ENCODE results near the gene PTPRE. TPM values are rescaled to one million over a fixed set of nuclear protein-coding genes. Genes with fewer than 3 reads are reported as not detected.

The PTPRE gene
- total and polyA plus RNA-seq, 2 donors, result 5.7 to 15.9 TPM

DNA sequence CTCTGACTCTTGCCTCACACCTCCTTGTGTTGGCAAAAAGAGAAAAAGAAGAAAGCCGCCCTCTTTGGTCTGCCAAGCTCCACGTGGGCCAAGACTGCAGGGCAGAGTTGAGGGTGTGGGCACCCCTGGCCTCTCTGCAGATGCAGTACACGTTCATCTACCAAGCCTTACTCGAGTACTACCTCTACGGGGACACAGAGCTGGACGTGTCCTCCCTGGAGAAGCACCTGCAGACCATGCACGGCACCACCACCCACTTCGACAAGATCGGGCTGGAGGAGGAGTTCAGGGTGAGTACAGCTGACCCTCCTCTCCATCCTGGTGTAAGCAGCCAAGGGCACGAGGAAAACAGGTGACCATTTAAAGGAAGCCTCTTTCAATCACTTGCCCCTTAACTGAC lies 163.3 kb downstream of the PTPRE start:
- no peak for DNase-seq (ENCODE audit: extremely low spot score)
- H3K27ac ChIP-seq (ENCODE audit: low read depth), result no peak overlapping the region
- H3K4me1 ChIP-seq (ENCODE audit: insufficient read depth), result no peaks in the 10 kb centered on the region
- WGBS, result 90% methylated on average over 10 of the region's 10 CpGs
- no peak overlapping the region for H3K4me3 ChIP-seq (ENCODE audit: low read depth, low read length)
- peaks cover 3% of the 10 kb centered on the region for H3K36me3 ChIP-seq (ENCODE audit: insufficient read depth)

GRCh38 chr10:128070721-128071416 lies 164.0 kb downstream of the PTPRE start:
- no peak for DNase-seq (ENCODE audit: extremely low spot score)
- H3K27ac ChIP-seq (ENCODE audit: low read depth), result no peak overlapping the region
- peaks cover 3% of the 10 kb centered on the region for H3K36me3 ChIP-seq (ENCODE audit: insufficient read depth)
- no peak overlapping the region for H3K4me3 ChIP-seq (ENCODE audit: low read depth, low read length)
- no peaks in the 10 kb centered on the region for H3K4me1 ChIP-seq (ENCODE audit: insufficient read depth)
- WGBS, result 80% methylated on average over 17 of the region's 17 CpGs

GRCh38 chr10:128071417-128071782 lies 164.5 kb downstream of the PTPRE start:
- H3K27ac ChIP-seq (ENCODE audit: low read depth), result no peak overlapping the region
- 54% methylated on average over 9 of the region's 9 CpGs for WGBS
- H3K36me3 ChIP-seq (ENCODE audit: insufficient read depth), result peaks cover 3% of the 10 kb centered on the region
- no peak overlapping the region for H3K4me3 ChIP-seq (ENCODE audit: low read depth, low read length)
- DNase-seq (ENCODE audit: extremely low spot score), result no peak
- no peaks in the 10 kb centered on the region for H3K4me1 ChIP-seq (ENCODE audit: insufficient read depth)

DNA sequence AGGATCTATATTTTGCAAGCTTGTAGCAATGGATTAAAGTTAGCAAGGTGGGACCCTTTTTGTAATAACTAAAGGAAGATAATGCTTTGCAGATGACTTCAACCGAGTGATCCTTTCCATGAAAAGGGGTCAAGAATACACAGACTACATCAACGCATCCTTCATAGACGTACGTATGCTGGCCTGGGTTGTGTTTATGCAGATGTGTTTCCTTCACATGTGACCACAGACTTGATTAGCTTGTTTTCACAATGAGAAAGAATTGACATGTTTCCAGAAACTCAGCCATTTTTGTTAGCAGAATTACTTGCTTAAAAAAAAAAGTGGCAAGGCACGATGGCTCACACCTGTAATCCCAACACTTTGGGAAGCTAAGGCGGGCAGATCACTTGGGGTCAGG lies 165.1 kb downstream of the PTPRE start:
- Histone ChIP-seq H3K4me1 (ENCODE audit: insufficient read depth) (no peaks in the 10 kb centered on the region), H3K4me3 (ENCODE audit: low read depth, low read length) (no peak overlapping the region), H3K27ac (ENCODE audit: low read depth) (no peak overlapping the region), H3K36me3 (ENCODE audit: insufficient read depth) (no peaks in the 10 kb centered on the region)
- WGBS, result 63% methylated on average over 6 of the region's 6 CpGs
- DNase-seq (ENCODE audit: extremely low spot score), result no peak

DNA sequence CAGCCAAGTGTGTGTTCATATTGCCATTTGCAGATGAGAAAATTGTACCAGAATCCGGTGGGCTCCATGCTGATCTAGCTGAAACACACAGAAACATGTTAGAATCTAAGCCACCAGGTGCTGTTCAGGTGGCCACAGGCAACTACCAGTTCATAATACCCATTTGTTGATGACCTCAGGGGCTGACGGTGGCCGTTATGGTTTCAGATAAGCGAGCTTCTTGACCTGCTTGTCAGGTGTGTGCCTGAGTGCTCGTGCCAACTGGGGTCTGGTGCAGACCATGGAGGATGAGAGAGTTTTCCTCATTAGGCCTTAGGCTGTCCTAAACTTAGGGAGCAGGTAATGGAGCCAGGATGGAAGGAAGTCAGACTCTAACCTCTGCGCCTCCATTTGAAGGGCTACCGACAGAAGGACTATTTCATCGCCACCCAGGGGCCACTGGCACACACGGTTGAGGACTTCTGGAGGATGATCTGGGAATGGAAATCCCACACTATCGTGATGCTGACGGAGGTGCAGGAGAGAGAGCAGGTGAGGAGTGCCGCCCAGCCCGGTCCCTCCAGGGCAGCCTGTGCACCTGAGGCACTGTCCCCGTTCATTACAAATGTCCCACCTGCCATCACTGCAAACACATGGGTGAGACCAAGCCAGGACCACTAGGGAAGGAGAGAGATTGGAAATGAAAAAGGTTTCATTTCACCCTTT lies 166.2 kb downstream of the PTPRE start:
- no peaks in the 10 kb centered on the region for H3K4me1 ChIP-seq (ENCODE audit: insufficient read depth)
- H3K36me3 ChIP-seq (ENCODE audit: insufficient read depth), result no peaks in the 10 kb centered on the region
- no peak for DNase-seq (ENCODE audit: extremely low spot score)
- H3K27ac ChIP-seq (ENCODE audit: low read depth), result no peak overlapping the region
- H3K4me3 ChIP-seq (ENCODE audit: low read depth, low read length), result no peak overlapping the region
- 84% methylated on average over 14 of the region's 14 CpGs for WGBS

GRCh38 chr10:128073890-128074289 lies 167.0 kb downstream of the PTPRE start:
- Histone ChIP-seq H3K4me1 (ENCODE audit: insufficient read depth) (no peaks in the 10 kb centered on the region), H3K4me3 (ENCODE audit: low read depth, low read length) (no peak overlapping the region), H3K27ac (ENCODE audit: low read depth) (no peak overlapping the region), H3K36me3 (ENCODE audit: insufficient read depth) (no peaks in the 10 kb centered on the region)
- DNase-seq (ENCODE audit: extremely low spot score), result no peak
- 72% methylated on average over 2 of the region's 2 CpGs for WGBS

- 88% methylated on average over 5 of the region's 5 CpGs for WGBS
- H3K27ac ChIP-seq (ENCODE audit: low read depth), result no peak overlapping the region
- DNase-seq (ENCODE audit: extremely low spot score), result no peak
- H3K4me1 ChIP-seq (ENCODE audit: insufficient read depth), result no peaks in the 10 kb centered on the region
- no peaks in the 10 kb centered on the region for H3K36me3 ChIP-seq (ENCODE audit: insufficient read depth)
- no peak overlapping the region for H3K4me3 ChIP-seq (ENCODE audit: low read depth, low read length)
Observed at GRCh38 chr10:128074589-128074988, 167.7 kb downstream of the PTPRE start.

DNA sequence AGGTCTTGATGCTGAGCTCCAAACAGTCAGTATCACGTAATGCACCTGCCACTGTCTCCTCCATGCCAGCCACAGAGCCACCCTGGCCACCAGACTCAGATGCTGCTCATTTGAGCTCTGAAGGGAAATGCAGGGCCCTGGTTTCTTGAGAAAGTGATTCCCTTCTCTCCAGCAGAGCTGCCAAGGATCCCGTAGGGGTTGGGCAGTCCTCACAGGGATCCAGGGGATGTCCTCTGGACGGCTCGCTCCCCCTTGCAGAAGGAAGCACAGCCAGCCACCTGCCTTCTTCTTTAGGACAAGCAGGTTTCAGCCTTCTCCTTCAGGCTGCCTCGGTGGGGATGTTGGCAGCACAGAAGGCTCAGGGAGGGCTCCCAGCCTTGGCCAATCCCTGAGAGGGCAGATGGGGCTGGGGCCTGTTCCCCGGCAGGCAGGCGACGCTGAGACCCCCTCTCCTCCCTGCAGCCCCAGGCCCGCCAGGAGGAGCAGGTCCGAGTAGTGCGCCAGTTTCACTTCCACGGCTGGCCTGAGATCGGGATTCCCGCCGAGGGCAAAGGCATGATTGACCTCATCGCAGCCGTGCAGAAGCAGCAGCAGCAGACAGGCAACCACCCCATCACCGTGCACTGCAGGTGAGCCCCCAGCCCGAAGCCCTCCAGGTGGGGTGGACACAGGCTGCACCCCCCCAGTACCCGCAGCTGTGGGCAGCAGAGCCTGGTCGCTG lies 170.4 kb downstream of the PTPRE start:
- H3K36me3 ChIP-seq (ENCODE audit: insufficient read depth), result no peaks in the 10 kb centered on the region
- no peak overlapping the region for H3K4me3 ChIP-seq (ENCODE audit: low read depth, low read length)
- no peak overlapping the region for H3K27ac ChIP-seq (ENCODE audit: low read depth)
- H3K4me1 ChIP-seq (ENCODE audit: insufficient read depth), result no peaks in the 10 kb centered on the region
- 81% methylated on average over 21 of the region's 21 CpGs for WGBS
- no peak for DNase-seq (ENCODE audit: extremely low spot score)

DNA sequence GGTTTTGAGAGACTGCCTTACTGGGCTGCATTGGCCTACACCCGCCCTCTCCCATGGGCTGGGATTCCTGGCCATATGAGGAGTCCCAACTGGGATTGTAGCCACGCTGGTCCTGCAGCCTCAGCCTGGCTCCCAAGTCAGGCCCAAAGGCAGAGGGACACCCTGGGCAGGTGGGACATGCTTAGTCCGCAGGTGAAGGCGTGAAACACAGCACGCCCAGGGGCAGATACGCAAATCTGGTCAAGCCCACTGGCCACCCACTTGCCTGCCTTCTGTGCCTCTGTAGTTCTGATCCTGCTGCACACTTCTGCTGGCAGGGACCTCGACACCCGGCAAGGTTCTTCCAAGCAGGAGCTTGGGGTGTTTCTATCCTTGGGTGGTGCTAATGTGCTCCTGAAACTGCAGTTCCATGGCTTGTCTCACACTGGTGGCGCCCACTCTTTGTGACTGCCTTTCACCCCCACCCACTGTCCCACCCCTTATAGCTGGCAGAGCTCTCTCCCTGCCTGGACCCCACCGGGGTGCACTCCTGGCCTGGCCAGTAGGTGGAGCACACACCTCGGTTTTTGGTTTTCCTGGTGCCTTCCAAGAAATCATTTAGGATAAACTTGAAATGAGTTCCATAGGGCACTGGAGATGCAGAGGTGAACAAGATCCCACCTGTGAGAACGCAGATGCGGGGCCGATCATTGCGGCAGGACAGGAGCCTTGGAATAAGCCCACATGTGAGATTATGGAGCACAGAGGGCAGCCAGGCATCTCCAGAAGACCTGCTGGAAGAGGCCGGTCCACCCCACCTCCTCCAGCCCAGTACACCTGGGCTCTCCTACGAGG lies 171.4 kb downstream of the PTPRE start:
- WGBS, result 61% methylated on average over 17 of the region's 17 CpGs
- Histone ChIP-seq H3K36me3 (ENCODE audit: insufficient read depth) (no peaks in the 10 kb centered on the region), H3K4me1 (ENCODE audit: insufficient read depth) (no peaks in the 10 kb centered on the region), H3K27ac (ENCODE audit: low read depth) (no peak overlapping the region), H3K4me3 (ENCODE audit: low read depth, low read length) (no peak overlapping the region)
- DNase-seq (ENCODE audit: extremely low spot score), result no peak

DNA sequence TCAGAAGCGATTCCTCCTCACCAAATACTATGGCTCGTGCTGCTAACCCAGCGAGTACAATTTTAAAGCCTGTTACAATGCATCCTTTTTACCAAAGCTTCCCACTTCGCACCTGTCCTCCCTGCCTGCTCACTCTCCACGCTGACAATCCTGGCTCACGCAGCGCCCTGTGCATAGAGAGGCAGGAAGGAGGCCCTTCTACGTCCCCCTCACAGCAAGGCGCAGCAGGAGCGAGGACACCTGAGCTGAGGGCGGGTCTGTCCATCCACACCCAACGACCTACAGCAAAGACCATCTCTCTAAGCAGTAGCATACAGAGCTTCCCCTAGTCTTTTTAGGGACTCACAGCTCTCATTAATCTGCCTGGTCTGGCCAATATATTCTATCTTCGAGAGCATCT lies 173.3 kb downstream of the PTPRE start:
- H3K4me1 ChIP-seq (ENCODE audit: insufficient read depth), result no peaks in the 10 kb centered on the region
- no peak overlapping the region for H3K4me3 ChIP-seq (ENCODE audit: low read depth, low read length)
- no peak for DNase-seq (ENCODE audit: extremely low spot score)
- H3K36me3 ChIP-seq (ENCODE audit: insufficient read depth), result no peaks in the 10 kb centered on the region
- 79% methylated on average over 13 of the region's 13 CpGs for WGBS
- H3K27ac ChIP-seq (ENCODE audit: low read depth), result no peak overlapping the region

- no peak for DNase-seq (ENCODE audit: extremely low spot score)
- WGBS, result 82% methylated on average over 8 of the region's 8 CpGs
- H3K27ac ChIP-seq (ENCODE audit: low read depth), result no peak overlapping the region
- no peak overlapping the region for H3K4me3 ChIP-seq (ENCODE audit: low read depth, low read length)
- no peaks in the 10 kb centered on the region for H3K36me3 ChIP-seq (ENCODE audit: insufficient read depth)
- no peaks in the 10 kb centered on the region for H3K4me1 ChIP-seq (ENCODE audit: insufficient read depth)
Observed at GRCh38 chr10:128080641-128081040, 173.7 kb downstream of the PTPRE start.

GRCh38 chr10:128081222-128081621 lies 174.3 kb downstream of the PTPRE start:
- Histone ChIP-seq H3K36me3 (ENCODE audit: insufficient read depth) (no peaks in the 10 kb centered on the region), H3K27ac (ENCODE audit: low read depth) (no peak overlapping the region), H3K4me3 (ENCODE audit: low read depth, low read length) (no peak overlapping the region), H3K4me1 (ENCODE audit: insufficient read depth) (no peaks in the 10 kb centered on the region)
- DNase-seq (ENCODE audit: extremely low spot score), result no peak
- 73% methylated on average over 4 of the region's 4 CpGs for WGBS

DNA sequence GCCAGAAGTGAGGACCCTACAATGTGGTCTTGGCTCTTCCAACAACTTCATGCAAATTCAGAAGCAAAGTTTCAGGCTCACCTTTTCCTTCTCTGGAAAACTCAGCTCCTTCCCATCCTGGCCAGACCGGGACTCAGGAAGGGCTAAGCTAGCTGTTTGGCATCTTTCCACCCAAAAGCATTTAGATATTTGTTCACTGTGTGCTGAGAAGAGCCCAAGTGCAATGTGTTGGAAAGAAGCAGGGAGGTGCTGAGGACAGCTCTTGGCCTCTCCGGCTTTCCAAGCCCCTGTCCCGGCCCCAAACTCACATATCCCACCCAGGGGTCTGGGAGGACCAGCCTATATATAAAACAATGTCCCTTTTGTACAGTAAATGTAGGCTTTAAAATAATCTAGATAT lies 174.8 kb downstream of the PTPRE start:
- 50% methylated on average over 3 of the region's 3 CpGs for WGBS
- H3K4me3 ChIP-seq (ENCODE audit: low read depth, low read length), result no peak overlapping the region
- H3K36me3 ChIP-seq (ENCODE audit: insufficient read depth), result no peaks in the 10 kb centered on the region
- H3K4me1 ChIP-seq (ENCODE audit: insufficient read depth), result no peaks in the 10 kb centered on the region
- DNase-seq (ENCODE audit: extremely low spot score), result no peak
- no peak overlapping the region for H3K27ac ChIP-seq (ENCODE audit: low read depth)
